Measurements from ENCODE around the gene ATP4B. TPM values are rescaled to one million over a fixed set of nuclear protein-coding genes. Genes with fewer than 3 reads are reported as not detected.

Gene ATP4B
- total RNA-seq, 1 experiment from 2014 or later, result not detected

- H3K4me3 ChIP-seq (ENCODE audit: low read depth in 2 of 2, low read length in 2 of 2), result no peak overlapping the region
- ChIA-PET CTCF (no interaction called here), POLR2A (no interaction called here)
- H3K4me1 ChIP-seq (ENCODE audit: control insufficient read depth, insufficient read depth, low read length), result no peaks in the 10 kb centered on the region
- ATAC-seq, result no peak
- no peak for DNase-seq (ENCODE audit: low read depth, low spot score)
- H3K27me3 ChIP-seq (ENCODE audit: control insufficient read depth, insufficient read depth, low read length), result no peaks in the 10 kb centered on the region
- peaks cover 6% of the 10 kb centered on the region; the same call in 1 of the 2 replicates for H3K36me3 ChIP-seq (ENCODE audit: control insufficient read depth, insufficient read depth, low read length)
- no peak for TF ChIP-seq REST (IDR thresholded peaks at IDR 0.05; ENCODE audit: insufficient read depth in 1 of 2, low read depth in 2 of 2, low read length in 1 of 2)
- no peak overlapping the region for H3K27ac ChIP-seq (ENCODE audit: low read length)
- in situ Hi-C loops (cut with HindIII; ENCODE audit: low pct_unique_long_range_greater_than_20kb, low sequenced_read_pairs) (no loop called here), intact Hi-C loops (cut with micrococcal nuclease; ENCODE audit: unreplicated experiment) (no loop called here)
- BruUV-seq (replicated peaks), result no TSS peak
- H3K9me3 ChIP-seq (ENCODE audit: control insufficient read depth, insufficient read depth, low read depth, low read length), result no peaks in the 10 kb centered on the region
Observed at GRCh38 chr13:113638173-113638746, 19.7 kb downstream of the ATP4B start.

- Histone ChIP-seq H3K4me3 (ENCODE audit: low read depth in 2 of 2, low read length in 2 of 2) (no peak overlapping the region), H3K36me3 (ENCODE audit: control insufficient read depth, insufficient read depth, low read length) (peaks cover 6% of the 10 kb centered on the region; the same call in 1 of the 2 replicates), H3K9me3 (ENCODE audit: control insufficient read depth, insufficient read depth, low read depth, low read length) (no peaks in the 10 kb centered on the region), H3K27ac (ENCODE audit: low read length) (no peak overlapping the region), H3K4me1 (ENCODE audit: control insufficient read depth, insufficient read depth, low read length) (no peaks in the 10 kb centered on the region), H3K27me3 (ENCODE audit: control insufficient read depth, insufficient read depth, low read length) (no peaks in the 10 kb centered on the region)
- intact Hi-C loops (cut with micrococcal nuclease; ENCODE audit: unreplicated experiment), result no loop called here
- BruUV-seq (replicated peaks), result no TSS peak
- TF ChIP-seq TCF7L2 (IDR thresholded peaks at IDR 0.05; ENCODE audit: low read depth, low read length), result no peak
- TF ChIP-seq SIN3A (IDR thresholded peaks at IDR 0.05; ENCODE audit: borderline replicate concordance, insufficient read depth, low read depth, low read length), result no peak
- no peak for TF ChIP-seq POLR2AphosphoS5 (IDR thresholded peaks at IDR 0.05; ENCODE audit: low read depth, low read length)
- no peak for TF ChIP-seq REST (IDR thresholded peaks at IDR 0.05; ENCODE audit: insufficient read depth in 1 of 2, low read depth in 2 of 2, low read length in 1 of 2)
- TF ChIP-seq, protein P1, sequence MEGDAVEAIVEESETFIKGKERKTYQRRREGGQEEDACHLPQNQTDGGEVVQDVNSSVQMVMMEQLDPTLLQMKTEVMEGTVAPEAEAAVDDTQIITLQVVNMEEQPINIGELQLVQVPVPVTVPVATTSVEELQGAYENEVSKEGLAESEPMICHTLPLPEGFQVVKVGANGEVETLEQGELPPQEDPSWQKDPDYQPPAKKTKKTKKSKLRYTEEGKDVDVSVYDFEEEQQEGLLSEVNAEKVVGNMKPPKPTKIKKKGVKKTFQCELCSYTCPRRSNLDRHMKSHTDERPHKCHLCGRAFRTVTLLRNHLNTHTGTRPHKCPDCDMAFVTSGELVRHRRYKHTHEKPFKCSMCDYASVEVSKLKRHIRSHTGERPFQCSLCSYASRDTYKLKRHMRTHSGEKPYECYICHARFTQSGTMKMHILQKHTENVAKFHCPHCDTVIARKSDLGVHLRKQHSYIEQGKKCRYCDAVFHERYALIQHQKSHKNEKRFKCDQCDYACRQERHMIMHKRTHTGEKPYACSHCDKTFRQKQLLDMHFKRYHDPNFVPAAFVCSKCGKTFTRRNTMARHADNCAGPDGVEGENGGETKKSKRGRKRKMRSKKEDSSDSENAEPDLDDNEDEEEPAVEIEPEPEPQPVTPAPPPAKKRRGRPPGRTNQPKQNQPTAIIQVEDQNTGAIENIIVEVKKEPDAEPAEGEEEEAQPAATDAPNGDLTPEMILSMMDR (IDR thresholded peaks at IDR 0.05), result no peak
- ATAC-seq (no peak), DNase-seq (ENCODE audit: low read depth, low spot score) (no peak)
- ChIA-PET CTCF (no interaction called here), POLR2A (no interaction called here)
- in situ Hi-C loops (cut with HindIII; ENCODE audit: low pct_unique_long_range_greater_than_20kb, low sequenced_read_pairs), result no loop called here
Observed at GRCh38 chr13:113637262-113638160, 20.5 kb downstream of the ATP4B start.
